ENCODE data around the gene SORBS2. TPM values are rescaled to one million over a fixed set of nuclear protein-coding genes. Genes with fewer than 3 reads are reported as not detected.

The SORBS2 gene
- total RNA-seq, 1 donor from 2014 or later, result 60.4 TPM

- TF ChIP-seq CTCF (IDR thresholded peaks at IDR 0.05) (no peak), POLR2AphosphoS5 (IDR thresholded peaks at IDR 0.05; ENCODE audit: insufficient read depth in 1 of 2, low read depth in 1 of 2) (no peak), POLR2A (IDR thresholded peaks at IDR 0.05) (no peak)
- DNase-seq (ENCODE audit: extremely low spot score in 2 of 2), result no peak
- intact Hi-C loops (cut with DNase I), result loop anchor here (10.0 kb wide), 1 partner anchor 56 kb away; the partner anchor contains the start of gene PDLIM3
- Histone ChIP-seq H3K4me1 (no peaks in the 10 kb centered on the region), H3K36me3 (no peaks in the 10 kb centered on the region), H3K9me3 (no peaks in the 10 kb centered on the region), H3K27me3 (no peaks in the 10 kb centered on the region), H3K27ac (no peak overlapping the region), H3K4me3 (no peak overlapping the region)
Observed at GRCh38 chr4:185590982-185591381, 221.0 kb downstream of the SORBS2 start.

GRCh38 chr4:185589067-185589836 lies 222.7 kb downstream of the SORBS2 start:
- no peaks in the 10 kb centered on the region for H3K27me3 ChIP-seq
- no peaks in the 10 kb centered on the region for H3K4me1 ChIP-seq
- intact Hi-C loops (cut with DNase I), result loop anchor here (10.0 kb wide), 1 partner anchor 194 kb away; the partner anchor contains the start of genes ANKRD37 and LRP2BP
- no peaks in the 10 kb centered on the region for H3K9me3 ChIP-seq
- DNase-seq (ENCODE audit: extremely low spot score in 2 of 2), result no peak
- TF ChIP-seq POLR2AphosphoS5 (IDR thresholded peaks at IDR 0.05; ENCODE audit: insufficient read depth in 1 of 2, low read depth in 1 of 2), result no peak
- no peak for TF ChIP-seq POLR2A (IDR thresholded peaks at IDR 0.05)
- no peak for TF ChIP-seq CTCF (IDR thresholded peaks at IDR 0.05)
- no peak overlapping the region for H3K4me3 ChIP-seq
- no peak overlapping the region for H3K27ac ChIP-seq
- H3K36me3 ChIP-seq, result no peaks in the 10 kb centered on the region

GRCh38 chr4:185587427-185588161 lies 224.4 kb downstream of the SORBS2 start:
- no peaks in the 10 kb centered on the region for H3K9me3 ChIP-seq
- no peak overlapping the region for H3K4me3 ChIP-seq
- intact Hi-C loops (cut with DNase I), result loop anchor here (10.0 kb wide), 1 partner anchor 193 kb away; the partner anchor contains the start of genes ANKRD37 and LRP2BP

GRCh38 chr4:185587030-185587426 lies 225.0 kb downstream of the SORBS2 start:
- TF ChIP-seq POLR2AphosphoS5 (IDR thresholded peaks at IDR 0.05; ENCODE audit: insufficient read depth in 1 of 2, low read depth in 1 of 2), result no peak
- no peak for TF ChIP-seq CTCF (IDR thresholded peaks at IDR 0.05)
- TF ChIP-seq POLR2A (IDR thresholded peaks at IDR 0.05), result no peak
- intact Hi-C loops (cut with DNase I), result loop anchor here (10.0 kb wide), 1 partner anchor 192 kb away; the partner anchor contains the start of genes ANKRD37 and LRP2BP
- H3K9me3 ChIP-seq, result no peaks in the 10 kb centered on the region
- DNase-seq (ENCODE audit: extremely low spot score in 2 of 2), result no peak
- no peaks in the 10 kb centered on the region for H3K27me3 ChIP-seq
- no peaks in the 10 kb centered on the region for H3K36me3 ChIP-seq
- no peak overlapping the region for H3K27ac ChIP-seq
- H3K4me1 ChIP-seq, result no peaks in the 10 kb centered on the region
- no peak overlapping the region for H3K4me3 ChIP-seq

More at GRCh38 chr4:185587427-185588161, 224.4 kb downstream of the SORBS2 start:
- H3K36me3 ChIP-seq, result no peaks in the 10 kb centered on the region
- no peaks in the 10 kb centered on the region for H3K27me3 ChIP-seq
- DNase-seq (ENCODE audit: extremely low spot score in 2 of 2), result no peak
- TF ChIP-seq POLR2A (IDR thresholded peaks at IDR 0.05), result no peak
- no peak for TF ChIP-seq CTCF (IDR thresholded peaks at IDR 0.05)
- no peak for TF ChIP-seq POLR2AphosphoS5 (IDR thresholded peaks at IDR 0.05; ENCODE audit: insufficient read depth in 1 of 2, low read depth in 1 of 2)
- H3K27ac ChIP-seq, result no peak overlapping the region
- no peaks in the 10 kb centered on the region for H3K4me1 ChIP-seq
